Testis (tissue), 2 donors: ENCODE data around the gene KCNC3.

Experiments
- POLR2A ChIP-seq: fragments of 450-650 bp; IDR thresholded peaks from one replicate; pipeline ENCODE4 v1.6.1; 2017; ENCODE audit warnings: antibody characterized with exemption, mild to moderate bottlenecking, moderate library complexity
- TF ChIP-seq, protein P1 (sequence below), 3 experiments: fragments of 450-650 bp in 2 of 3; fragments of 200-600 bp in 1 of 3; sonication (generic) in 1 of 3; IDR thresholded peaks; one replicate each; pipeline ENCODE4 v1.5.1; 2016 to 2019; ENCODE audit warnings: antibody characterized with exemption in 3 of 3, mild to moderate bottlenecking in 2 of 3, moderate library complexity in 1 of 3

DNA sequence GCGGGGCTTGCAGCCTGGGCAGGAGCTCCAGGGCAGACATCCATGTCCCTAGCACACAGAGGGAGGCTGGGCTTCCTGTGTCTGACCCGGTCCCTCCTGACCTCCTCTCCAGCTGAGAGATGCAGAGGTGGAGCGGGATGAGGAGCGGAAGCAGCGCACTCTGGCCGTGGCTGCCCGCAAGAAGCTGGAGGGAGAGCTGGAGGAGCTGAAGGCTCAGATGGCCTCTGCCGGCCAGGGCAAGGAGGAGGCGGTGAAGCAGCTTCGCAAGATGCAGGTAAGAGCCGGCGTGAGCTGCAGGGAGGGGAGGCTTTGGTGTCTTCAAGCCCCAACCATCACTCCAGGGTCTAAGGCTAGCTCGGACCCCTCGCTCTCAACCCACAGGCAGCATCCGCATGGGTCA, 38.4 kb downstream of the KCNC3 start:
- TF ChIP-seq POLR2A = no peak
- TF ChIP-seq, protein P1, sequence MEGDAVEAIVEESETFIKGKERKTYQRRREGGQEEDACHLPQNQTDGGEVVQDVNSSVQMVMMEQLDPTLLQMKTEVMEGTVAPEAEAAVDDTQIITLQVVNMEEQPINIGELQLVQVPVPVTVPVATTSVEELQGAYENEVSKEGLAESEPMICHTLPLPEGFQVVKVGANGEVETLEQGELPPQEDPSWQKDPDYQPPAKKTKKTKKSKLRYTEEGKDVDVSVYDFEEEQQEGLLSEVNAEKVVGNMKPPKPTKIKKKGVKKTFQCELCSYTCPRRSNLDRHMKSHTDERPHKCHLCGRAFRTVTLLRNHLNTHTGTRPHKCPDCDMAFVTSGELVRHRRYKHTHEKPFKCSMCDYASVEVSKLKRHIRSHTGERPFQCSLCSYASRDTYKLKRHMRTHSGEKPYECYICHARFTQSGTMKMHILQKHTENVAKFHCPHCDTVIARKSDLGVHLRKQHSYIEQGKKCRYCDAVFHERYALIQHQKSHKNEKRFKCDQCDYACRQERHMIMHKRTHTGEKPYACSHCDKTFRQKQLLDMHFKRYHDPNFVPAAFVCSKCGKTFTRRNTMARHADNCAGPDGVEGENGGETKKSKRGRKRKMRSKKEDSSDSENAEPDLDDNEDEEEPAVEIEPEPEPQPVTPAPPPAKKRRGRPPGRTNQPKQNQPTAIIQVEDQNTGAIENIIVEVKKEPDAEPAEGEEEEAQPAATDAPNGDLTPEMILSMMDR (IDR thresholded peaks at IDR 0.05) = no peak
